ENCODE results near the gene SEL1L. TPM values are rescaled to one million over a fixed set of nuclear protein-coding genes. Genes with fewer than 3 reads are reported as not detected.

Gene SEL1L
- total and polyA plus RNA-seq, 4 experiments from 2014 or later: 18.4 to 65.7 (median 47.9) TPM

DNA sequence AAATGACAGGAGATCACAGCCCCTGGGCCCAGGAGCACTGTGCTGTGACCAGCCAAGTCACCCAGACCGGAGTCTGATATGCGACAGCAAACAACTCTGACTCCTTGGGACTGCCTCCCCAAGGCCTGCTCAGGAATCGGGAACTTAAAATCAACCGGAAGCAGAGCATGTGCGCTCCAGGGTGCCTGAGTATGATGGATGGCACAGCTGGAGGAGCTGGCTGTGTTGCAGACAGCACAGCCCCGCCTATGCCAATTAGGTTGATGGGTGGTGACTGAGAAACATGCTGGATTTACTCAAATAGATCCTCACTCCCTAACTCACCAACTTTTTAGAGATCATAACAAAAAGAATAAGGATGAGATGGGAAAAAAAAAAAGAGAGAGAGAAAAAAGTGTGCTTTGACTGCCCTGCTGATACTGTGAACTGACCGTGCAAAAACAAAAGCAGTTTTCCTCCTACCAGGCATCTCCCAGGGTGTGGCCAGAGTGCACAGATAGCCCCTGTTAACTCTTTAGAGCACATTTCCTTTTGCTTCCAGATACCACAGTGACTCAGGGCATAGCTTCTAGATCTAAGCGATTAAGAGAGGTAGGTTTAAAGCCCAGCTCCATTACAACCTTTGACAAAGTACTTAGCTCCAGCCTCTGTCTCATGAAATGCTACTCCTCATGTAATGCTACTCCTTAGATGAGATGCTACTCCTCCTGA lies 106.2 kb downstream of the SEL1L start:
- ChIA-PET POLR2A (ENCODE audit: partially characterized antibody) (no interaction called here), CTCF (ENCODE audit: partially characterized antibody) (interaction anchor here (1.2 kb wide), 1 partner anchor 37 kb away, joined by 3 read pairs; no protein-coding TSS in a partner anchor)
- H3K27me3 Mint-ChIP-seq: peaks cover 25 to 32% of the 10 kb centered on the region in 2 donors
- Histone ChIP-seq H3K27ac (ENCODE audit: low read depth, low read length) (no peak overlapping the region), H3K27me3 (ENCODE audit: insufficient read depth, low read length) (no peaks in the 10 kb centered on the region), H3K4me3 (ENCODE audit: low read length in 2 of 2) (no peak overlapping the region), H3K9me3 (ENCODE audit: control insufficient read depth in 1 of 2, low read length in 2 of 2) (no peaks in the 10 kb centered on the region), H3K36me3 (ENCODE audit: insufficient read depth, low read length) (no peaks in the 10 kb centered on the region), H3K4me1 (ENCODE audit: insufficient read depth, low read length) (no peaks in the 10 kb centered on the region)
- H3K4me3 Mint-ChIP-seq: no peak overlapping the region
- no peaks in the 10 kb centered on the region for H3K4me1 Mint-ChIP-seq
- no peaks in the 10 kb centered on the region for H3K9me3 Mint-ChIP-seq
- intact Hi-C loops (cut with micrococcal nuclease): no loop called here
- no peak for DNase-seq
- H3K36me3 Mint-ChIP-seq: no peaks in the 10 kb centered on the region
- no peak overlapping the region for H3K27ac Mint-ChIP-seq

DNA sequence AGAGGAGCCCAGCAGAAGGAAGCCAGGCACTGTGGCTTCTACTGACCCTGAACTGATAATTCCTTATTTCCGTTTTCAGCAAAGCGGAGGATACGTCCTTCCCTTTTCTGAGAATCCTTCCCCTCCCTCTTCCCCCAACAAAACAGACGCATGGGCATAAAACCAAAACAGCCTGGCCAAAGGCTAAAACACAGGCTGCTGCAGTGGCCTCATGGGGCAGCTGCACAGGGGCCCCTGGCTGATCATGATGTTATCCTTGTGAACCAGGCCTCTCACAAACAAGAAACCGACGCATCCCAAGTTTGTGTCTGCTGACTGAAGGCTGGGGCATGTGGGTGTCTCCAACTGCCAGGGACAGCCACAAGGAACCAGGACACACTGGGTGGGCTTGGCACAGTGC lies 110.1 kb downstream of the SEL1L start:
- no peaks in the 10 kb centered on the region for H3K36me3 Mint-ChIP-seq

More for the DNA sequence above, 110.1 kb downstream of the SEL1L start:
- Histone ChIP-seq H3K9me3 (ENCODE audit: control insufficient read depth in 1 of 2, low read length in 2 of 2) (no peaks in the 10 kb centered on the region), H3K4me1 (ENCODE audit: insufficient read depth, low read length) (no peaks in the 10 kb centered on the region), H3K36me3 (ENCODE audit: insufficient read depth, low read length) (no peaks in the 10 kb centered on the region), H3K27me3 (ENCODE audit: insufficient read depth, low read length) (no peaks in the 10 kb centered on the region), H3K4me3 (ENCODE audit: low read length in 2 of 2) (no peak overlapping the region), H3K27ac (ENCODE audit: low read depth, low read length) (no peak overlapping the region)
- H3K27ac Mint-ChIP-seq: no peak overlapping the region
- H3K9me3 Mint-ChIP-seq: peaks cover 0 to 3% (median 0%) of the 10 kb centered on the region in 8 donors
- DNase-seq: no peak
- CTCF ChIA-PET (ENCODE audit: partially characterized antibody): no interaction called here
- H3K4me3 Mint-ChIP-seq: no peak overlapping the region
- H3K4me1 Mint-ChIP-seq: no peaks in the 10 kb centered on the region
- intact Hi-C loops (cut with micrococcal nuclease): no loop called here
- peaks cover 10 to 14% of the 10 kb centered on the region in 2 donors for H3K27me3 Mint-ChIP-seq
- POLR2A ChIA-PET (ENCODE audit: partially characterized antibody): no interaction called here

Other genes starting within 250 kb of the SEL1L start
- gene STON2, start 133.5 kb downstream of the SEL1L start, total RNA-seq: not detected
- gene STON2, start 133.5 kb downstream of the SEL1L start, polyA plus RNA-seq: not detected

All from CD4-positive, alpha-beta memory T cell (primary cell).